Renal cortical epithelial cell (primary cell): ENCODE results near the gene NID2. TPM values are rescaled to one million over a fixed set of nuclear protein-coding genes. Genes with fewer than 3 reads are reported as not detected.

Experiments used
- DNase-seq: peaks from one replicate; pipeline ENCODE4 v3.0.0-alpha.2; 2011; ENCODE audit warnings: low read depth
- total RNA-seq: library from RNA; depleted of rRNA; stranded (reverse); fragments of >200 nt; gene quantifications from 2 replicates; pipeline ENCODE4 v1.2.3, GENCODE V29; 2014

The NID2 gene
- total RNA-seq, 1 donor from 2014 or later: 106 TPM

GRCh38 chr14:52000019-52000582 lies 68.8 kb downstream of the NID2 start:
- no peak for DNase-seq

- no peak for DNase-seq
Measured at GRCh38 chr14:51999084-51999483, 69.8 kb downstream of the NID2 start.

DNA sequence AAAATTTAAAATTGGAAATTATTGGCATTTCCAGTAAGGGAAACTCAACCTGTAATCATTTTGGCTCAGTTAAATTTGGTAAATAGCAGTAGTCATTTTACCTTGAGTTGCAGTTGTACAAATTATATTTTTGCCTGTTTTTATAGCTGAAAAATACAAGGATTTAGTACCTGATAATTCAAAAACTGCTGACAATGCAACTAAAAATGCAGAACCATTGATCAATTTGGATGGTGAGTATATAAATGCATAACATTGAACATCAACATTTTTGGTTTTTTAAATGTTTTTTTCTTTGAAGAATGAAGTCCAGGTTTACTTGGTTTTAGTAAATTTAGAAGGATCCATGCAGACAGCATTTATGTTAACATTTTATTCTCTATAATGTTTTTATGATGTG lies 70.5 kb downstream of the NID2 start:
- DNase-seq: no peak

GRCh38 chr14:51996148-51996746 lies 72.6 kb downstream of the NID2 start:
- peak; percentile 59 for DNase-seq

DNA sequence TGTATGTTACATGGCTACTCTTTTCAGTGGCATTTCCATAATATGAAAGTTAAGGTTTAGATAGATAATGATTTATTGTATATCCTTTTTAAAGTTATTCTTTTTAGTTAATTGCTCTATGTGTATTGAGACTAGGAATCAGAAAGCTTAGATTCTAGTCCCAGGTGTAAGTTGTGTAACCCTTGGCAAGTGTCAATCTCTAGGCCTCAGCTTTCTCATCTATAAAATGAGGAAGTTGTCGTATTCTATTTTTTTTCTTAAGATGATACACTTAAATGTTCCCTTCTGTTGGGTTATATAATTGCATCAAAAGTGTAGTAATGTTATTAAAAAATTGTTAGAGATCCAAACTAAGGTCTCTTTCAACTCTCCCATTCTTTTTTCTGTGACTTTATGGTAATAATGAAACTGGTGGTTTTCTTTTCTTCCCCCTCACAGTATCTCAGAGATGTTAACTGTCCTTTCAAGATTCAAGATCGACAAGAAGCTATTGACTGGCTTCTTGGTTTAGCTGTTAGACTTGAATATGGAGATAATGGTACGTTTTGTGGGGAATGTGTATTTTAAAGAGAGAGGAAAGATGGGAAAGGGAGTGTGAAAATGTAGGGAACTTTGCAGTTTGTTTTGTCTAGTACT lies 75.5 kb downstream of the NID2 start:
- no peak for DNase-seq

GRCh38 chr14:51990488-51990887 lies 78.4 kb downstream of the NID2 start:
- DNase-seq: no peak

- peak; percentile 84 for DNase-seq
Measured at GRCh38 chr14:51989293-51990234, 79.3 kb downstream of the NID2 start, which contains the start of gene RTRAF. Gene RTRAF, plus strand, starts transcription at chr14:51989546. Its CDS starts 94 bp downstream, at chr14:51989640.

GRCh38 chr14:51988221-51988620 lies 80.6 kb downstream of the NID2 start:
- DNase-seq: no peak

- DNase-seq: no peak
Measured at GRCh38 chr14:51981218-51981854, 87.5 kb downstream of the NID2 start.

GRCh38 chr14:51979088-51979709 lies 89.7 kb downstream of the NID2 start:
- peak; percentile 67 for DNase-seq

GRCh38 chr14:51978681-51979085 lies 90.2 kb downstream of the NID2 start:
- DNase-seq: no peak

GRCh38 chr14:51977075-51977474 lies 91.8 kb downstream of the NID2 start:
- no peak for DNase-seq

DNA sequence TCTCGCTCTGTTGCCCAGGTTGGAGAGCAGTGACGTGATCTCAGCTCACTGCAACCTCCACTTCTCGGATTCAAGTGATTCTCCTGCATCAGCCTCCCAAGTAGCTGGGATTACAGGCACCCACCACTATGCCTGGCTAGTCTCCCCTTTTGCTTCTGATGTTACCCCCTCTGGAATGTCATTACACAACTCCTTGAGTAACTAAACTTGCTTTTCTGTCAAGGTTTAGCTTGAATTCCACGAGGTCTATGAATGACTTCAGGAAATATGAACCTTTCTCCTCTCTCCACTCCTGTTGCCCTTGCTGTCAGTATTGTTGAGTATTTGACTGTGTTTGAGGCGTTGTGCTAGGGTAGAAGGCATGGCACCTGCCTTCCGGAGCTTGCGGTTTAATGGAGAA lies 96.3 kb downstream of the NID2 start:
- DNase-seq: no peak

- no peak for DNase-seq
Measured at GRCh38 chr14:51969852-51970540, 98.9 kb downstream of the NID2 start.

GRCh38 chr14:51967521-51967920 lies 101.3 kb downstream of the NID2 start:
- no peak for DNase-seq

DNA sequence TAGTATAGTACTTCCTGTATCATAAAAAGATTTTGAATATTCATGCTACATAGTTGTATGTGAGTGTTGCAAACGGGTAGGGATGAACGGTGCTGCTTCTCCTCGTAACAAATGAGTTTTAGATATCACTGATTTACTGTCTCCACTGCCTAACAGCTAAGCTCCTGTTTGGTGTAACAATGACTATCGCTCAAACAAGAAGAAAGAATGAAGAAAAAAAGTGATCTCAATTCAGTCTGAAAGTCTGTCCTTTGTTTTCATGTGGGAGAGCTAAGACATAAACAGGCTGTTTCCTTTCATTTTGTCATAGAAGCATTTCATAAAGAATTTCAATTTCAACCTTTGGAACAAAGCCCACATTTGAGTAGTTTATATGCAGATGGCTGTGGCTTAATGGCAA lies 105.6 kb downstream of the NID2 start:
- no peak for DNase-seq

- peak; percentile 19 for DNase-seq
Measured at GRCh38 chr14:51962711-51963110, 106.1 kb downstream of the NID2 start.

GRCh38 chr14:51960866-51961265 lies 108.0 kb downstream of the NID2 start:
- no peak for DNase-seq

DNA sequence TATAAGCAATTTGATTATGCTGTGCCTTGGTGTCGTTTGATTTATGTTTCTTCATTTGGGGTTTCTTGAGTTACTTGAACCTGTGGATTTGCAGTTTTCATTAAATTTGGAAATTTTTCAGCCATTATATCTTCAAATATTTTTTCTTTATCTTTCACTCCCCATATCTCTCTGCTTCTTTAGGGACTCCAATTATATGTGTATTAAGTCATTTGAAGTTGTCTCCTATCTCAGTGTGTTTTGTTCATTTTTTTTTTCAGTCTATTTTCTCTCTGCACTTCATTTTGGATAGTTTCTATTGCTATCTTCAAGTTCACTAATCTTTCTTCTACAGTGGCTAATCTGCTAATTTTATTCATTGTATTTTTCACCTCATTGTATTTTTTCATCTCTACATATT lies 108.9 kb downstream of the NID2 start:
- no peak for DNase-seq

- no peak for DNase-seq
Measured at GRCh38 chr14:51957950-51958349, 110.9 kb downstream of the NID2 start.
